Measurements from ENCODE around the gene TRIM49C. TPM values are rescaled to one million over a fixed set of nuclear protein-coding genes. Genes with fewer than 3 reads are reported as not detected.
"Not testable (repeated sequence)": the region's sequence is repeated elsewhere in the genome, so short reads cannot be mapped to it uniquely, and the experiment has no call there.

TRIM49C gene, protein sequence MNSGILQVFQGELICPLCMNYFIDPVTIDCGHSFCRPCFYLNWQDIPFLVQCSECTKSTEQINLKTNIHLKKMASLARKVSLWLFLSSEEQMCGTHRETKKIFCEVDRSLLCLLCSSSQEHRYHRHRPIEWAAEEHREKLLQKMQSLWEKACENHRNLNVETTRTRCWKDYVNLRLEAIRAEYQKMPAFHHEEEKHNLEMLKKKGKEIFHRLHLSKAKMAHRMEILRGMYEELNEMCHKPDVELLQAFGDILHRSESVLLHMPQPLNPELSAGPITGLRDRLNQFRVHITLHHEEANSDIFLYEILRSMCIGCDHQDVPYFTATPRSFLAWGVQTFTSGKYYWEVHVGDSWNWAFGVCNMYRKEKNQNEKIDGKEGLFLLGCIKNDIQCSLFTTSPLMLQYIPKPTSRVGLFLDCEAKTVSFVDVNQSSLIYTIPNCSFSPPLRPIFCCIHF
- not detected for polyA plus RNA-seq (ENCODE audit: insufficient read length in 3 of 3)

DNA sequence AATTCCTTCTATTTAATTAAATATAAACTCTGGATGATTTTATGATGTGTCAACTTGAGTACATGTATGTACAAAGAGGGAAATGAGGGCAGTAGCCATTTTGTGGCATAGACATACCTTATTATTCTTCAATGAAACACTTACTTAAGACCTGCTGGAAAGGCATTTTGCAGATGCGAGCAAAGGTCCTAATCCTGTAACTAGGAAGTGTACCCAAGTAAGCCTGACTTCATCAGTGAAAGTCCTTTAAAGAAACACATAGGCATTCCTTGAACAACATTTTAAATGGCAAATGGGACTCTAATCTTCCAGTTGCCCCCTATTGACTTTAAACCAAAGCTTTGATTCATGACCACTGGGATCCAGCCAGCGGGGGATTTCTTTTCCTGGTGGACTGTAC, at the start of gene TRIM49C:
TSS of gene TRIM49C (plus strand) at position 301 of the 400 bp plus-strand sequence. CDS start 4,106 bp downstream, outside the sequence.
- not testable (repeated sequence) for DNase-seq (ENCODE audit: low read depth in 3 of 3, low spot score in 2 of 3)

DNA sequence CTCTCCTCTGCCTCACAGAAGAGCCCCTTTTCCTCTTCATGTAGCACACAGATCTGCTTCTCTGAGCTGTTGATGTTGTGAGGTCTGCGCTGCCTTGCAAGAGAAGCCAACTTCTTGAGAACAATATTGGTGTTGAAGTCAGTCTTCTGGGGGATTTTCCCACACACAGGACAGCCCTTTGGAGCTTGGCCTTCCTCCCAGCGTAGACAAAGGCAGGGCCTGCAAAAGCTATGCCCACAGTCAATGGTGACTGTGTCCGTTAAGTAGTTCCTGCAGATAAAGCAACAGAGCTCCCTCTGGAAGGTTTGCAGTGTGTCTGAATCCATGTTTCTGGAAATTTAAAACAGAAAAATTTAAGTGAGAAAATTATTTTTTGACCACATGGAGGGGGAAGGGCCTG, 6.7 kb upstream of the TRIM49C start:
- not testable (repeated sequence) for DNase-seq (ENCODE audit: low read depth in 3 of 3, low spot score in 2 of 3)

DNA sequence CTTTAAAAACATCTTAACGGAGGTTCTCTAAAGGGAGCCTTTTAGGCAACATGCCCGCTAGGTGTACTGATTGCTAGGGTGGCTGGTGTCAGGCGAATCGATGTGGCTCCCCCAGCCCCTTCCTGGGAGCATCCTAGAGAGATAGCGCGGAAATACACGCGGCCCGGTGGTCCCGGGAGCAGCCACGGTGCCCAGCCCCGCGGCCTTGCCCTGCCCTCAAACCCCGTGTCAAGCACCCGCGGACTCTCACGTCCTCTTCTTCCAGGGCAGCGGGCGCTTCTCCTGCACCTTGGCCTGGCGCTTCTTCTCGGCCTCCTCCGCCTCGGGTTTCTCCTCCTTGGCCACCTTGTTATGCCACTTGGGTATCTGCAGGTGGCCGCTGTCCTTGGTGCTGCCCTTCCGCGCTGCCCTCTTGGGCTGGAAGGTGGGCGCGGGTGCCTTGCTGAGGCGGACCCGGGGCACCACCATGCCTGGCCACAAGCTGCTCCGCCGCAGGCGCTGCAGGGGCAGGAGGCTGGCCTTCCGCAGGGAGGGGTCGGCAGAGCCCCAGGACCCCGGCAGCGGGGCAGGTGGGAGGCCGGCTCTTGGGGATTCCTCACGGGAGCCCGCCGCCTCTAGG, 20.8 kb downstream of the TRIM49C start:
- not testable (repeated sequence) for DNase-seq (ENCODE audit: low read depth in 3 of 3, low spot score in 2 of 3)

DNA sequence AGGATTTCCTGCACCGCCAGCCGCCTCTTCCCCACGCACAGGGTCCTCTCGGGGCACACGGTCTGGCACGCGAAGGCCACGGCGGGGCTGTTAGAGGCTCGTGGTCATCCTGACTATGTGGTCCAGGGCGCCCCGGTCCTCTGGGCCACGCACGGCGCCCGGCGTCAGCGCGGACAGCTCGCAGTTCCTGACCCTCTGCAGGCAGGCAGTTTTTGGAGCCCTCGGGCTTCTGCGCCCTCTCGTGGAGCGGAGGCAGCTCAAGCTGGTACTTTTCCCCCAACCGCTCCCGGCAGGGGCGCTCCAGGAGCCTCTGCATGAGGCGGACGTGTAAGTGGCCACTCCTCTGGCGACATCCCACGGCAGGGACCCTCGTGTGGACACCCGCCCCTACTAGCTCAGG, 21.4 kb downstream of the TRIM49C start:
- DNase-seq (ENCODE audit: low read depth in 3 of 3, low spot score in 2 of 3) = not testable (repeated sequence)

DNA sequence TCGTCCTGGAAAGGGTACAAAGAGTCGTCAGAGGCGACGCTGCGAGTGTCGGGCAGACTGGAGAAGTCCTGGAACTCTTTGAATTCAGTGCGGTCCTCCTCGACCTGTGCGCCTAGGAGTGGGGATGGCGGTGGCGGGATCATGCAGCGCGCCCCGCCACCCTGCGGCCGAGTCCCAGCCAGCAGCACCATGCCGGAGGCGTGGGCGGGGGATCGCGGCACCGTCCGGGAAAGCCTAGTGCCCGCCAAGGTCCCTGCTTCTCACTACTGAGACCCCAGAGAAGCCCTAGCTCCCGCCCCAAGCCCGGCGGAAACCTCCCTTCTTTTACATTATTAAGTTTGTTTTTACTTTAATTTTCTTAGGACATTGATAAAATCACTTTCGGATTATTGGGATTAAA, 22.6 kb downstream of the TRIM49C start:
- not testable (repeated sequence) for DNase-seq (ENCODE audit: low read depth in 3 of 3, low spot score in 2 of 3)

DNA sequence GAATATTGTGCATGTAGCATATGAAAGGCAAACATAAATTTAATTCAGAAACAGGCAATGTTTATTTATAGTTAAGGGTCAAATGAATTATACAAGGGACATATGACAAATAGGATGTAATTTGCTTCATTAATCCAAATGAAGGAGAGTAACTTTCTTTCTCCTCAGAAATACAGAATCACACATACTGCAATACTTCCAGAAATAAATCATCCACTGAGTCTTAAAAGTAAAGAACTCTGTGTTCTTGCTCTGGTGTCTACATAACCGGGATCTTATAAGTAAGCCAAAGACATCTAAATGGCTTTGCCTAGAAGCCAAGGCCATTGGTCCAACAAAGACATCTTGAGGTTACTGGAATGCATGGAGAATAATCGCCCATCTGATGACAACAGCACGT, 54.7 kb downstream of the TRIM49C start, which contains the start of gene UBTFL1:
TSS of gene UBTFL1 (plus strand) at position 301 of the 400 bp plus-strand sequence. CDS start at position 301, 0 bp downstream.
- not testable (repeated sequence) for DNase-seq (ENCODE audit: low read depth in 3 of 3, low spot score in 2 of 3)

DNA sequence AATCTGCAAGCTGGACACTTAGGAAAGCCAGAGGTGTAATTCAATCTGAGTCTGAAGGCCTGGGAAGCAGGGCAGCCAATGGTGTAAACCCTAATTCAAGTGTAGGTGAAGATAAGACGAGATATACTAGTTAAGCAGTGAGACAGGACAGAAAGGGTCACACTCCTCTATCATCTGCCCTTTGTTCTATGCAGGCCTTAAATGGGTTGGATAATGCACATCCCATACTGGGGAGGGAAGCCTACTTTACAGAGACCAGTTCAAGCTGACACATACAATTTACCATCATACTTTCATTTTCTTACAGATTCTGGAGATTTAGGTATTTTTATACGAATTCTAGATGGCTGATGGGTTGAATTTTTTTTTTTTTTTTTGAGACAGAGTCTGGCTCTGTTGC, 57.8 kb downstream of the TRIM49C start:
- not testable (repeated sequence) for DNase-seq (ENCODE audit: low read depth in 3 of 3, low spot score in 2 of 3)

Other genes with a start within 250 kb of the TRIM49C start
- not detected for gene TRIM49, start 222.5 kb upstream of the TRIM49C start, polyA plus RNA-seq (ENCODE audit: insufficient read length in 3 of 3)
- gene TRIM64B, start 152.6 kb upstream of the TRIM49C start, polyA plus RNA-seq (ENCODE audit: insufficient read length in 3 of 3) = not detected
- gene TRIM49D1, start 108.9 kb upstream of the TRIM49C start, polyA plus RNA-seq (ENCODE audit: insufficient read length in 3 of 3) = not detected
- gene TRIM49D2, start 107.0 kb upstream of the TRIM49C start, polyA plus RNA-seq (ENCODE audit: insufficient read length in 3 of 3) = not detected
- gene TRIM64, start 65.1 kb upstream of the TRIM49C start, polyA plus RNA-seq (ENCODE audit: insufficient read length in 3 of 3) = not detected
- not detected for gene UBTFL1, start 54.8 kb downstream of the TRIM49C start, polyA plus RNA-seq (ENCODE audit: insufficient read length in 3 of 3)
- 10 to 100 TPM; 19.5 to 27.7 (median 24.0) TPM for gene NAALAD2, start 103.6 kb downstream of the TRIM49C start, polyA plus RNA-seq (ENCODE audit: insufficient read length in 3 of 3)
- gene CHORDC1, start 191.9 kb downstream of the TRIM49C start, polyA plus RNA-seq (ENCODE audit: insufficient read length in 3 of 3) = 10 to 100 TPM; 44.6 to 50.9 (median 47.3) TPM